ENCODE measurements around the gene ORAI3. TPM values are rescaled to one million over a fixed set of nuclear protein-coding genes. Genes with fewer than 3 reads are reported as not detected.

ORAI3 gene
- total and polyA plus RNA-seq, 11 donors = 8.1 to 28.9 (median 11.3) TPM

- Histone ChIP-seq H3K27ac (no peak overlapping the region), H3K4me1 (peaks cover 0 to 9% (median 0%) of the 10 kb centered on the region in 12 donors), H3K9me3 (no peaks in the 10 kb centered on the region), H3K4me3 (no peak overlapping the region), H3K36me3 (no peaks in the 10 kb centered on the region), H3K27me3 (peaks cover 0 to 18% (median 12%) of the 10 kb centered on the region in 9 donors)
- DNase-seq (peak in 1 of 5 donors; percentile 2), ATAC-seq (no peak)
- WGBS, 4 donors = 85 to 90% (median 88%) methylated on average over 6 of the region's 6 CpGs
- TF ChIP-seq POLR2A (IDR thresholded peaks at IDR 0.05) = no peak
- TF ChIP-seq, protein P1, sequence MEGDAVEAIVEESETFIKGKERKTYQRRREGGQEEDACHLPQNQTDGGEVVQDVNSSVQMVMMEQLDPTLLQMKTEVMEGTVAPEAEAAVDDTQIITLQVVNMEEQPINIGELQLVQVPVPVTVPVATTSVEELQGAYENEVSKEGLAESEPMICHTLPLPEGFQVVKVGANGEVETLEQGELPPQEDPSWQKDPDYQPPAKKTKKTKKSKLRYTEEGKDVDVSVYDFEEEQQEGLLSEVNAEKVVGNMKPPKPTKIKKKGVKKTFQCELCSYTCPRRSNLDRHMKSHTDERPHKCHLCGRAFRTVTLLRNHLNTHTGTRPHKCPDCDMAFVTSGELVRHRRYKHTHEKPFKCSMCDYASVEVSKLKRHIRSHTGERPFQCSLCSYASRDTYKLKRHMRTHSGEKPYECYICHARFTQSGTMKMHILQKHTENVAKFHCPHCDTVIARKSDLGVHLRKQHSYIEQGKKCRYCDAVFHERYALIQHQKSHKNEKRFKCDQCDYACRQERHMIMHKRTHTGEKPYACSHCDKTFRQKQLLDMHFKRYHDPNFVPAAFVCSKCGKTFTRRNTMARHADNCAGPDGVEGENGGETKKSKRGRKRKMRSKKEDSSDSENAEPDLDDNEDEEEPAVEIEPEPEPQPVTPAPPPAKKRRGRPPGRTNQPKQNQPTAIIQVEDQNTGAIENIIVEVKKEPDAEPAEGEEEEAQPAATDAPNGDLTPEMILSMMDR (IDR thresholded peaks at IDR 0.05) = no peak
- intact Hi-C loops (cut with DNase I) = no loop called here
Observed at GRCh38 chr16:31003744-31004143, 54.9 kb downstream of the ORAI3 start.

Other genes with a start within 250 kb of the ORAI3 start
- 10 to 100 TPM; 30.2 to 51.2 (median 44.7) TPM for gene SRCAP, start 249.9 kb upstream of the ORAI3 start, total RNA-seq
- 10 to 100 TPM; 22.9 to 23.8 TPM for gene SRCAP, start 249.9 kb upstream of the ORAI3 start, polyA plus RNA-seq
- gene PHKG2, start 200.6 kb upstream of the ORAI3 start, total RNA-seq = 10 to 100 TPM; 13.5 to 26.7 (median 17.9) TPM
- gene PHKG2, start 200.6 kb upstream of the ORAI3 start, polyA plus RNA-seq = 10 to 100 TPM; 19.5 to 37.7 TPM
- 1 to 10 TPM in 4 of 9 donors, under 1 TPM in 5; 0.48 to 1.8 (median 0.95) TPM for gene CFAP119, start 187.0 kb upstream of the ORAI3 start, total RNA-seq
- gene CFAP119, start 187.0 kb upstream of the ORAI3 start, polyA plus RNA-seq = 1 to 10 TPM; 1.4 to 2.1 TPM
- gene RNF40, start 186.7 kb upstream of the ORAI3 start, total RNA-seq = 10 to 100 TPM; 29.3 to 62.0 (median 50.3) TPM
- gene RNF40, start 186.7 kb upstream of the ORAI3 start, polyA plus RNA-seq = 10 to 100 TPM; 31.3 to 66.9 TPM
- 10 to 100 TPM; 14.3 to 30.9 (median 22.7) TPM for gene ZNF629, start 161.9 kb upstream of the ORAI3 start, total RNA-seq
- 10 to 100 TPM; 11.2 to 14.9 TPM for gene ZNF629, start 161.9 kb upstream of the ORAI3 start, polyA plus RNA-seq
- 10 to 100 TPM; 23.1 to 35.5 (median 28.1) TPM for gene BCL7C, start 55.0 kb upstream of the ORAI3 start, total RNA-seq
- 10 to 100 TPM; 30.5 to 43.4 TPM for gene BCL7C, start 55.0 kb upstream of the ORAI3 start, polyA plus RNA-seq
- 10 to 100 TPM in 5 of 9 donors, 1 to 10 TPM in 4; 6.4 to 22.2 (median 12.2) TPM for gene CTF1, start 52.5 kb upstream of the ORAI3 start, total RNA-seq
- 10 to 100 TPM in 1 of 2 donors, 1 to 10 TPM in 1; 3.7 to 13.5 TPM for gene CTF1, start 52.5 kb upstream of the ORAI3 start, polyA plus RNA-seq
- 10 to 100 TPM in 2 of 9 donors, 1 to 10 TPM in 7; 4.5 to 15.5 (median 7.9) TPM for gene FBXL19, start 25.5 kb upstream of the ORAI3 start, total RNA-seq
- gene FBXL19, start 25.5 kb upstream of the ORAI3 start, polyA plus RNA-seq = 1 to 10 TPM; 7.9 to 9.1 TPM
- 10 to 100 TPM in 3 of 9 donors, 1 to 10 TPM in 6; 4.6 to 12.1 (median 9.0) TPM for gene SETD1A, start 8.7 kb downstream of the ORAI3 start, total RNA-seq
- gene SETD1A, start 8.7 kb downstream of the ORAI3 start, polyA plus RNA-seq = 1 to 10 TPM; 8.1 to 9.3 TPM
- gene HSD3B7, start 36.1 kb downstream of the ORAI3 start, total RNA-seq = 10 to 100 TPM in 3 of 9 donors, 1 to 10 TPM in 6; 3.8 to 27.2 (median 6.9) TPM
- 1 to 10 TPM; 7.1 to 7.8 TPM for gene HSD3B7, start 36.1 kb downstream of the ORAI3 start, polyA plus RNA-seq
- 1 to 10 TPM in 4 of 9 donors, under 1 TPM in 5; 0.20 to 2.1 (median 1.00) TPM for gene STX1B, start 61.6 kb downstream of the ORAI3 start, total RNA-seq
- gene STX1B, start 61.6 kb downstream of the ORAI3 start, polyA plus RNA-seq = under 1 TPM; 0.22 to 0.76 TPM
- 10 to 100 TPM; 19.5 to 65.8 (median 39.7) TPM for gene STX4, start 84.5 kb downstream of the ORAI3 start, total RNA-seq
- gene STX4, start 84.5 kb downstream of the ORAI3 start, polyA plus RNA-seq = 10 to 100 TPM; 50.5 to 73.8 TPM
- gene ZNF668, start 125.2 kb downstream of the ORAI3 start, total RNA-seq = 10 to 100 TPM in 2 of 9 donors, 1 to 10 TPM in 7; 3.5 to 11.4 (median 5.8) TPM
- gene ZNF668, start 125.2 kb downstream of the ORAI3 start, polyA plus RNA-seq = 1 to 10 TPM; 6.6 to 9.8 TPM
- gene ZNF646, start 125.4 kb downstream of the ORAI3 start, total RNA-seq = 10 to 100 TPM in 6 of 9 donors, 1 to 10 TPM in 3; 8.3 to 15.5 (median 10.3) TPM
- 1 to 10 TPM; 6.4 to 7.6 TPM for gene ZNF646, start 125.4 kb downstream of the ORAI3 start, polyA plus RNA-seq
- 1 to 10 TPM in 1 of 9 donors, under 1 TPM in 8; 0.16 to 1.4 (median 0.44) TPM for gene PRSS53, start 139.9 kb downstream of the ORAI3 start, total RNA-seq
- under 1 TPM; 0.80 to 0.84 TPM for gene PRSS53, start 139.9 kb downstream of the ORAI3 start, polyA plus RNA-seq
- gene VKORC1, start 145.7 kb downstream of the ORAI3 start, total RNA-seq = 10 to 100 TPM; 25.9 to 63.1 (median 42.0) TPM
- 100 to 1,000 TPM in 1 of 2 donors, 10 to 100 TPM in 1; 40.2 to 134 TPM for gene VKORC1, start 145.7 kb downstream of the ORAI3 start, polyA plus RNA-seq
- gene BCKDK, start 159.3 kb downstream of the ORAI3 start, total RNA-seq = 100 to 1,000 TPM in 2 of 9 donors, 10 to 100 TPM in 7; 61.9 to 134 (median 70.0) TPM
- 10 to 100 TPM; 42.6 to 57.4 TPM for gene BCKDK, start 159.3 kb downstream of the ORAI3 start, polyA plus RNA-seq
- 10 to 100 TPM; 52.8 to 79.8 (median 64.7) TPM for gene KAT8, start 168.6 kb downstream of the ORAI3 start, total RNA-seq
- gene KAT8, start 168.6 kb downstream of the ORAI3 start, polyA plus RNA-seq = 10 to 100 TPM; 56.7 to 83.2 TPM
- gene PRSS8, start 186.7 kb downstream of the ORAI3 start, total RNA-seq = under 1 TPM in 4 of 9 donors, not detected in 5; 0.17 to 0.44 (median 0.39) TPM
- gene PRSS8, start 186.7 kb downstream of the ORAI3 start, polyA plus RNA-seq = under 1 TPM; 0.17 to 0.23 TPM
- gene PRSS36, start 201.0 kb downstream of the ORAI3 start, total RNA-seq = 1 to 10 TPM in 7 of 9 donors, under 1 TPM in 2; 0.35 to 5.1 (median 1.2) TPM
- gene PRSS36, start 201.0 kb downstream of the ORAI3 start, polyA plus RNA-seq = 1 to 10 TPM; 1.0 to 2.6 TPM
- gene FUS, start 231.1 kb downstream of the ORAI3 start, total RNA-seq = 100 to 1,000 TPM in 7 of 9 donors, 10 to 100 TPM in 2; 20.3 to 213 (median 127) TPM
- 100 to 1,000 TPM; 127 to 155 TPM for gene FUS, start 231.1 kb downstream of the ORAI3 start, polyA plus RNA-seq